Muscle of back (tissue), 11 donors: ENCODE data around the gene EEF2K. TPM values are rescaled to one million over a fixed set of nuclear protein-coding genes. Genes with fewer than 3 reads are reported as not detected.

Source experiments
- DNase-seq, 3 donors: peaks; one replicate each; pipeline versions ENCODE4 v3.0.0 to v3.0.0-alpha.2; 2013
- polyA plus RNA-seq, 10 donors: library from polyadenylated mRNA; unstranded; fragments of 120-200 nt; gene quantifications; one replicate each; pipeline ENCODE4 v1.2.1, GENCODE V29; 2013; ENCODE audit not compliant: insufficient read length in 10 of 10

EEF2K gene
- polyA plus RNA-seq, 10 donors = 28.9 to 60.6 (median 45.6) TPM

- DNase-seq = no peak
Observed at GRCh38 chr16:22313876-22314470, 107.9 kb downstream of the EEF2K start.

DNA sequence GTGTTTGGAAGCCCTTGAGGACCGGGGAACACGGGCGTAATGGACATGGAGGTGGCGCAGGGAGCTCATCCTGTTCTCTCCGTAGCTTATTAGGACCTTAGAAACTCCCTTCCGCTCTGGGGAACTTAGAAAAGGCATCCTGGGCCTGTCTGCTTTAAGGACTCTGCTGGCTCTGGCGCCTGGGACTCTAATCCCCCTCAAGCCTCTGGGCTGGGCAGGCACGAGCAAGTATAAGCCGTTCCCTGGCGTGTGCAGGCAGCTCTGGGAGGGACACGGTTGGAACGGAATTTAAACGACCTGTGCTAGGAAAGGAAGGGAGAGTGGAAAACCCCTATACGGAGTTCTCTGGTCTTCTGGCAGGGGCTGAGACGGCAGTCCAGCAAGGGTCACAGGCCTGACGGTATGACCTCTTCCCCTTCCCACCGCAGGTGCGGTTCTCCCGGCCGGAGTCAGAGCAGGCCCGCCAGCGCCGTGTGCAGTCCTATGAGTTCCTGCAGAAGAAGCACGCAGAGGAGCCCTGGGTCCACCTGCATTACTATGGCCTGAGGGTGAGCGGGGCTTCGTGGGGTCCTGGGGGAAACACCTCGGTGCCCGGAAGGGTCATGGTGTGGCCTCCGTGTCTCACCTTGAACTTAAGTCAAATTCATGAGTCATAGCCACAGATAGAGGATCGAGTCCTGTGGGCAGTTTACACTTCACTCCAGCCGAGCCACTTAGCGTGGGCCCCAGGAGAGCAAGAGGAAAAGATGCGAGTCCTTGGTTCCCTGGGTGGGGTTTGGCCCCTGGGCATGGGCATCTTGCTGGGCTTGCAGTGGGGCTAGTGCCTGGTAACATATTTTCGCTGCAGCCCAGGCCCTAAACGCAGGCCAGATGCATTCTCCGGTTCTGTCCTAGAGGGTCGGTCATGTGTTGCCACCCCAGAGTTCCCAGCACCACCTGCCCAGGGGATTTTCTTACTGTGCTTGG is 108.9 kb downstream of the EEF2K start:
- DNase-seq = no peak

GRCh38 chr16:22315979-22316378 is 109.9 kb downstream of the EEF2K start:
- no peak for DNase-seq

DNA sequence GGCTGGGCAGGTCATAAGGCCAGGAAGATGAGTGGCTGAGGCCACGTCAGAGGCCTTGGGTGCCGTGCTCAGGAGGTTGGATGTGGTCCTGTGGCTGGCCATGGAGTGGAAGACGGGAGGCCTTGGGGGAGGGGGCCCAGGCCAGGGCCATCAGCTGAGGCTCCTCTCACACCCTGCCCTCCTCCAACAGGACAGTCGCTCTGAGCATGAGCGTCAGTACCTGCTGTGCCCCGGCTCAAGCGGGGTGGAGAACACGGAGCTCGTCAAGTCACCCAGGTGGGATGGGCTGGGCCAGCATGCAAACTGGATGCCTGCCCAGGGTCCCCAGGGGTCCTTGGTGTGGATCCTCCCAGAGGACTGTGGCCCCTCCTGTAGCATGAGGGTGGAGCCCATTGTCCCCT is 110.3 kb downstream of the EEF2K start:
- no peak for DNase-seq

GRCh38 chr16:22317001-22317530 is 111.0 kb downstream of the EEF2K start:
- DNase-seq = no peak

GRCh38 chr16:22317625-22318024 is 111.5 kb downstream of the EEF2K start:
- DNase-seq = no peak

DNA sequence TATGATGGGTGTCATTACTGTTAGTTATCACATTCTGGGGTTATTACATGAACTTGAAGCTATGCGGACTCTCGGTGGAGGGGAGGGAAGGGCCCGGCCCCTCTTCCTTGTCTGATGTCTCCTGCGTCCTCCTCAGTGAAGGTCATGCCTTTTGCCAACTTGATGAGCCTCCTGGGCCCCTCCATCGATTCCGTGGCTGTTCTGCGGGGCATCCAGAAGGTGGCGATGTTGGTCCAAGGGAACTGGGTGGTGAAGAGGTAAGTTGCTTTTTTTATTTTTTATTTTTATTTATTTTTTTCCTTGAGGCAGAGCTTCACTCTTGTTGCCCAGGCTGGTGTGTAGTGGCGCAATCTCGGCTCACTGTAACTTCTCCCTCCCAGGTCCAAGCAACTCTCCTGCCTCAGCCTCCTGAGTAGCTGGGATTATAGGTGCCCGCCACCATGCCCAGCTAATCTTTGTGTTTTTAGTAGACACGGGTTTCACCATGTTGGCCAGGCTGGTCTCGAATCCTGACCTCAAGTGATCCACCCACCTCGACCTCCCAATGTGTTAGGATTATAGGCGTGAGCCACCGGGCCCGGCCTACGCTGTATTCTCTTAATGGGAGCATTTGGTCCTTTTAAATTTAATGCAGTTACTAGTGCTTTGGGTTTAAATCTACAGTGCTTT is 112.7 kb downstream of the EEF2K start:
- DNase-seq = no peak

GRCh38 chr16:22320572-22321339 is 114.7 kb downstream of the EEF2K start:
- no peak for DNase-seq

- DNase-seq = peak; percentile 42 to 78 (median 73)
Observed at GRCh38 chr16:22321340-22322001, 115.4 kb downstream of the EEF2K start.

- DNase-seq = no peak
Observed at GRCh38 chr16:22322021-22322471, 116.0 kb downstream of the EEF2K start.

- DNase-seq = no peak
Observed at GRCh38 chr16:22322741-22323140, 116.7 kb downstream of the EEF2K start.

- no peak for DNase-seq
Observed at GRCh38 chr16:22323173-22323958, 117.3 kb downstream of the EEF2K start.

DNA sequence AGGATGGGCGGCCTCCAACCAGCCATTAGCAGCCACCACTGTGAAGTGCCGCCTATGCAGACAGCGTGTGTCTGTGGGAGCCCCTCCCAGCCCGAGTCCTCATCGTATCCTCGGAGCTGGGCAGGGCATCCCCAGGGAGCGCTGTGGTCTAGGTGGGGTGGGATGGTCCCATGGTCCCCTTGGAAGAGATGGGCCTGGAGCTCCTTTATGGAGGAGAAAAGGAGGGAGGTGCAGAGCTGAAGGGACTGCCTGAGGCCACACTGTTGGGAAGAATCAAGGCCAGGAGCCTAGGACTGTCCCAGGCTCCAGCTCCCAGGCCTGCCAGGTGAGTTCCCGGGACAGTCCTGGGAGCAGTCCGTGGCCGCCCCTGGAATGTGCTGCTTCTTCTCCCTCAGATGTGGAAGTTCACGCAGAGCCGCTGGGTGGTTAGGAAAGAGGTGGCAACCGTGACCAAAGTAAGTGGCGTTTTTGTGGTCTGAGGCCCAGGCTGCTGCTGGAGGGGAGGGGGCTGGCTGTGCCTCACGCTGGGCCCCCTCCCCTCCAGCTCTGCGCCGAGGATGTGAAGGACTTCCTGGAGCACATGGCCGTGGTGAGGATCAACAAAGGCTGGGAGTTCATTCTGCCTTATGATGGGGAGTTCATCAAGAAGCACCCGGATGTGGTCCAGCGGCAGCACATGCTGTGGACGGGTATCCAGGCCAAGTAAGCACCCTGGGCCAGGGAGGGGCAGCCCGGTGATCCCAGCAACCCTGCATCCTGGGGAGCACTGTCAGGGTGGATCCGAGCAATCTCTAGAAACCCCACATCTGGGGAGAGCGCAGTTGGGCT is 118.1 kb downstream of the EEF2K start:
- DNase-seq = no peak

GRCh38 chr16:22324787-22325597 is 118.9 kb downstream of the EEF2K start:
- no peak for DNase-seq

DNA sequence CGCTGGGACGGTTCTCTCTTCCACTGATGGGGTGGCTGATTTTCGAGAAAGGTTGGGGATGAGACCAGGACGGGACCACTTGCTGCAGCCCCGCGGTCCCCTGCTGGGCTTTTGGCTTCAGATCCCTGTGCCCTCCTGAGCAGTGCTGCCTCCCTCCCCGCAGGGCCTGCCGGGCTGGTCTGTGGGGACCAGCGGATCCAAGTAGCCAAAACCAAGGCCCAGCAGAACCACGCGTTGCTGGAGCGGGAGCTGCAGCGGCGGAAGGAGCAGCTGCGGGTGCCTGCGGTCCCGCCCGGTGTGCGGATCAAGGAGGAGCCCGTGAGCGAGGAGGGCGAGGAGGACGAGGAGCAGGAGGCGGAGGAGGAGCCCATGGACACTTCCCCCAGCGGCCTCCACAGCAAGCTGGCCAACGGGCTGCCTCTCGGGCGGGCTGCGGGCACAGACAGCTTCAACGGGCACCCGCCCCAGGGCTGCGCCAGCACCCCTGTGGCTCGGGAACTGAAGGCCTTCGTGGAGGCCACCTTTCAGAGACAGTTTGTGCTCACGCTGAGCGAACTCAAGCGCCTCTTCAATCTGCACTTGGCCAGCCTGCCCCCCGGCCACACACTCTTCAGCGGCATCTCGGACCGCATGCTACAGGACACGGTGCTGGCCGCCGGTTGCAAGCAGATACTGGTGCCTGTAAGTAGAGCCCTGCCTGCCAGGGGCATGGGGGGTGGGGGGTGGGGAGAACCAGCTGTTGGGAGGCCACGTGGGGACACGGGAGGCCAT is 119.7 kb downstream of the EEF2K start:
- DNase-seq = no peak

DNA sequence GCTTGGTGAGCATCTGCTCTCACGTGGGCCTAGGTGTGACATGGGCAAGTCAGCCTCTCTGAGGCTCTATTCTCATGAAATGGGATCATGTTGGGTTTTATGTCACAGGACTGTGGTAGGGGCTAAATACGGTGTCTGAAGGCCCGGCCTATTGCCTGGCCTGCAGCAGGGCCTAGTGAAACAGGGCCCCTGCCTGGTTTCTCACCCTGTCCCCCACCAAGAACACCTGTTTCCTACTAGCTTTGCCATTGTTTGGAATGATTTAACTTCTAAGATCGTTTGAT is 120.2 kb downstream of the EEF2K start:
- DNase-seq = no peak

DNA sequence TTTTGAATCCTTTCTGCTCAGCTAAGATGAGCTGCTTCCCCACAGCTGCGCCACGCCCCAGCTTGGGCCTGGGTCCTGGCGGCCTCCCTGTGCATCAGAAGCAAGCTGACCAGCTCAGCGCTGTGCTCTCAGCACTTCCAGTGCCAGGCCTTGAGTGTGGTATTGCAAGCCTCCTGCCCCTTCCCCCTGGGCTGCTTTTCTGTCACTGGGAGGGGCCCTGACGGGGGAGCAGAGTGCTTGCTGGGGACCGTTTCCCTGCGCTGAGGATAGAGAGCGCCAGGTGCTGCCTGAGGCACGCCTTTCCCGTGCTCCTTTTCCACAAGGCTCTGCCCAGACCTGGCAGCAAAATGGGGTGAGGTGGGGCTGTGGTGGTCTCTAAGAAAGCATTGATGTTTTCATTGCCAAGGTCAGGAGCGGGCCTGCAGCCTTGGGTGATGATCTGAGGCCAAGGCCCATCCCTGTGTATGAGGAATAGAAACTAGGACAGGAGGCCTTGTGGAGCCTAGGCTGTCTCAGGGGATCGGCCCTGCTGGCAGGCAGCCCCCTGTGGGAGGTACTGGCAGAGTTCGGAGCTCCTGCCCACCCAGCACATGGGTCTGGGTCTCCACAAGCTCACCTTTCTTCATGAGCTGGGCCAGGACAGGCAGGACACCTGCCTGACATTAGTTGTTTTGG is 120.8 kb downstream of the EEF2K start:
- DNase-seq = no peak
